GM12872 (cell line): ENCODE results near the gene FAM193A.

Experiments
- TF ChIP-seq, protein P1 (sequence below): IDR thresholded peaks from 3 replicates; pipeline ENCODE4 v1.5.1; 2011; ENCODE audit warnings: low read depth, mild to moderate bottlenecking, low read length, moderate library complexity; ENCODE audit not compliant: insufficient read depth

The FAM193A gene

GRCh38 chr4:2702770-2703169, 166.3 kb downstream of the FAM193A start:
- TF ChIP-seq, protein P1, sequence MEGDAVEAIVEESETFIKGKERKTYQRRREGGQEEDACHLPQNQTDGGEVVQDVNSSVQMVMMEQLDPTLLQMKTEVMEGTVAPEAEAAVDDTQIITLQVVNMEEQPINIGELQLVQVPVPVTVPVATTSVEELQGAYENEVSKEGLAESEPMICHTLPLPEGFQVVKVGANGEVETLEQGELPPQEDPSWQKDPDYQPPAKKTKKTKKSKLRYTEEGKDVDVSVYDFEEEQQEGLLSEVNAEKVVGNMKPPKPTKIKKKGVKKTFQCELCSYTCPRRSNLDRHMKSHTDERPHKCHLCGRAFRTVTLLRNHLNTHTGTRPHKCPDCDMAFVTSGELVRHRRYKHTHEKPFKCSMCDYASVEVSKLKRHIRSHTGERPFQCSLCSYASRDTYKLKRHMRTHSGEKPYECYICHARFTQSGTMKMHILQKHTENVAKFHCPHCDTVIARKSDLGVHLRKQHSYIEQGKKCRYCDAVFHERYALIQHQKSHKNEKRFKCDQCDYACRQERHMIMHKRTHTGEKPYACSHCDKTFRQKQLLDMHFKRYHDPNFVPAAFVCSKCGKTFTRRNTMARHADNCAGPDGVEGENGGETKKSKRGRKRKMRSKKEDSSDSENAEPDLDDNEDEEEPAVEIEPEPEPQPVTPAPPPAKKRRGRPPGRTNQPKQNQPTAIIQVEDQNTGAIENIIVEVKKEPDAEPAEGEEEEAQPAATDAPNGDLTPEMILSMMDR, result no peak

GRCh38 chr4:2712261-2712842, 175.9 kb downstream of the FAM193A start:
- TF ChIP-seq, protein P1, result peak; percentile 38; the same call in 1 of the 3 replicates

DNA sequence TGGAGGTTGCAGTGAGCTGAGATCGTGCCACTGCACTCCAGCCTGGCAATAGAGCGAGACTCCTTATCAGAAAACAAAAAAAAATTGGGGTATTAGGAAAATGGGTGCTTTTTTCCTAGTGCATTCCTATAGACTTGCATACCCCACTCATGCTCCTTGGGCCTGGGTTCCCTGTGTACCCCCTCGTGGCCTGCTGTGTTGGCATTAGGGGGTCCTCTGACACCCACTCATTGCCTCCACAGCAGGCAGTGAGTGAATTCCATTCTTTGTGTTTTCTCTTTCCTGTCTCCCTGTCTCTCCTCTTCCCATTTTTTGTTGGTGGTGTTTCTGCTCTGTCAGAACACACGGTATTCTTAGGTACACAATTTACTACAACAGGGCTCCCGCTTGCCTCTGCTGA, 176.9 kb downstream of the FAM193A start:
- TF ChIP-seq, protein P1, result no peak

GRCh38 chr4:2714061-2714770, 177.8 kb downstream of the FAM193A start:
- TF ChIP-seq, protein P1, result no peak

DNA sequence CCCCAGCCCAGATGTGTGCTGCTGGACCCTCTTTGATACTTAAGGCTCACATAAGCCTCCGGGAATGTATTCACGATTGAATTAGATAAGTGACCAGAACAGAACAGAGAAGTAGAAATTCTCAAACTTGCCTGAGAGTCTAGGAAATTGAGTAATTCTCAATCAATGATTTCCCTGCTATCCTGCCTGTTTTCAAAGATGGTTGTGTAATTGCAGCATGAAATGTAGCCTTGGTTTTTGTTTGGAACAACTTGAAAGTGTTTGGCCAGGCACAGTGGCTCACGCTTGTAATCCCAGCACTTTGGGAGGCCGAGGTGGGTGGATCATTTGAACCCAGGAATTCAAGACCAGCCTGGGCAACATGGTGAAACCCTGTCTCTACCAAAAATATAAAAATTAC, 178.5 kb downstream of the FAM193A start:
- TF ChIP-seq, protein P1, result no peak

- TF ChIP-seq, protein P1, result no peak
These were observed 179.0 kb downstream of the FAM193A start for GRCh38 chr4:2715426-2715825.

- TF ChIP-seq, protein P1, result no peak
These were observed 179.8 kb downstream of the FAM193A start for GRCh38 chr4:2716236-2716635.
